G401.6 (cell line): Measurements from ENCODE around the gene ATF1.
"Not testable (repeated sequence)": the region's sequence is repeated elsewhere in the genome, so short reads cannot be mapped to it uniquely, and the experiment has no call there.

Experiments used
- FAIRE-seq: peaks from 2 replicates; lab custom pipeline; 2012; peaks lifted over from hg19 to GRCh38; lab: Jason Lieb, UNC

The ATF1 gene

GRCh38 chr12:50806176-50806575, 42.3 kb downstream of the ATF1 start:
- FAIRE-seq = no peak

GRCh38 chr12:50809131-50809530, 45.2 kb downstream of the ATF1 start:
- FAIRE-seq = not testable (repeated sequence)

DNA sequence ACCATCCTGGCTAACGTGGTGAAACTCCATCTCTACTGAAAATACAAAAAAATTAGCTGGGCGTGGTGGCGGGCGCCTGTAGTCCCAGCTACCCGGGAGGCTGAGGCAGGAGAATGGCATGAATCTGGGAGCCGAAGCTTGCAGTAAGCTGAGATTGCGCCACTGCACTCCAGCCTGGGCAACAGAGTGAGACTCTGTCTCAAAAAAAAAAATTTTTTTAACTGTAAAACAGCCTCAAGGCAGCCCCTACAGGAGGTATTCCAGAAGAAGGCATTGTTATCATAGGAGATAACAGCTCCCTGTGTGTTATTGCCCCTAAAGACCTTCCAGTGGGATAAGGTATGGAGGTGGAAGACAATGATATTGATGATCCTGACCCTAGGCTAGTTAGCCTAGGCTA, 51.0 kb downstream of the ATF1 start:
- FAIRE-seq = not testable (repeated sequence)

DNA sequence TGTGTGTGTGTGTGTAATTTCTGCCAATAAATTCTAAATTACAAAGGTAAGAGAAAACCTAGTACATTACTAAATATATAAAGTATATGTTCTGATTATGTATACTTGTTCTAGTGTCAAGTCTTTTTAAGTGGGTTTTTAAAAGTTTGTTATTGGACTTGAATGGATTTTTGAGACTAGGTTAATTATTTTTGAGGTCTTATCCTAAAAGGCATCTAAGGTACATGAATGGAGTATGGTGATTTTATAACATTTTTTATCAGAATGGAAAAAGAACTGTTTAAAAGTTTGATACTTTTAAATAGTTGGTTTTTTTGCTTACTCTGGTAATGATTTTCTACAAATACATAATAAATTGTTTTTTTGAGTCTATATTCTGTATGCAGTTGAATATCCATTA, 56.3 kb downstream of the ATF1 start:
- FAIRE-seq = no peak

- no peak for FAIRE-seq
Measured at GRCh38 chr12:50822082-50822481, 58.2 kb downstream of the ATF1 start.

DNA sequence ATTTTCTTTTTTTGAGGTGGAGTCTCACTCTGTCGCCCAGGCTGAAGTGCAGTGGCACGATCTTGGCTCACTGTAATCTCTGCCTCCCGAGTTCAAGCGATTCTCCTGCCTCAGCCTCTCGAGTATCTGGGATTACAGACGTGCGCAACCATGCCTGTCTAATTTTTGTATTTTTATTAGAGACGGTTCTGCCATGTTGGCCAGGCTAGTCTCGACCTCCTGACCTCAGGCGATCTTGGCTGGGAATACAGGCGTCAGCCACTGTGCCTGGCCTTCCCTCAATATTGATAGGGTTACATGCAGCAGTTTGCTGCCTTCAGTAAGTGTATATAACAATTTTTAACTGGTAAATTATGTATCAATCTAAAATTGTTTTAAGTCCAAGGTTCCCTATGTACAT, 59.8 kb downstream of the ATF1 start:
- not testable (repeated sequence) for FAIRE-seq

GRCh38 chr12:50824914-50825313, 61.0 kb downstream of the ATF1 start:
- FAIRE-seq = no peak

DNA sequence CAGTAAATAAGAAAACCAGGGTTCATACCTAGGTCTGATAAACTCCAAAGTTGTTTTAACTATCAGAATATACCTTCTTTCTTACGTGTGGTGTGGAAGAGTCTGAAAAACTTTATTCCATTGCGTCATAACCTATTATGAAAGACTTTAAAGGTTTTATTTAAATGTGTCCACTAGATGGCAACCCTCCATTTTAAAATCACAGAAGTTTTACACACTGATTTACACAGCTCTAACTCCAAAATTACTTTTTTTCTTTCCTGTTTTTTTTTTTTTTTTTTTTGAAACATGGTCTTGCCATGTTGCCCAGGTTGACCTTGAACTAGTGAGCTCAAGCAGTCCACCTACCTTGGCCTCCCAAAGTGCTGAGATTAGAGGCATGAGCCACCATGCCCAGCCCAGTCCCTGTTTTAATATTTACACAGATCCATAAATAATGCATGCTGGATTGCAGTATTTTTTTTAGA, 61.5 kb downstream of the ATF1 start:
- peak; percentile 97 for FAIRE-seq

GRCh38 chr12:50828121-50828520, 64.2 kb downstream of the ATF1 start:
- FAIRE-seq = no peak

DNA sequence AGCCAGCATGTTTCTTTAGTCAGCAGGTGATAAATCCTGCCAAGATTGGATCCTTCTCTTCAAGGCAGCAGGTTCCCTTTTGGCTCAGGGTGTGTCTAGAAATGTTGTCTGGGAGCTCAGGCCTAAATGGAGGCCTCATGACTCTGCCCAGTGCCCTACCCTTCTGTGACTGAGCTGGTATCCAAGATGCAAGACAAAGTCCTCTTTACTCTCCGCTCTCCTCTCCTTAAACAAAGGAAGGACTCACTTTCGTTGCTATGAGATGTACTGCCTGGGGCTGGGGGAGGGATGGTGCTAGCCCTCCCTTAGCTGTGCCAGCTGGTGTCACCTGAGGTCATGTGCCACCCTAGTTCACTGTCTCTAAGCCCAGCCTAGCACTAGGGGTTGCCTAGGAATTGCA, 65.0 kb downstream of the ATF1 start:
- no peak for FAIRE-seq

DNA sequence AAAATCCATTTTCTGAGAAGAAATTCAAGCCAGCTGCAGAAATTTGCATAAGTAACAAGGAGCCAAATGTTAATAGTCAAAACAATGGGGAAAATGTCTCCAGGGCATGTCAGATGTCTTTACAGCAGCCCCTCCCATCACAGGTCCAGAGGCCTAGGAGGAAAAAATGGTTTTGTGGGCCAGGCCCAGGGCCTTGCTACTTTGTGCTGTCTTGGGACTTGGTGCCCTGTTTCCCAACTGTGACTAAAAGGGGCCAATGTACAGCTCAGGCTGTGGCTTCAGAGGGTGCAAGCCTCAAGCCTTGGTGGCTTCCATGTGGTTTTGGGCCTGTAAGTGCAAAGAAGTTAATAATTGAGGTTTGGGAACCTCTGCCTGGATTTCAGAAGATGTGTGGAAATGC, 69.9 kb downstream of the ATF1 start:
- not testable (repeated sequence) for FAIRE-seq

GRCh38 chr12:50839042-50839441, 75.1 kb downstream of the ATF1 start:
- FAIRE-seq = no peak

DNA sequence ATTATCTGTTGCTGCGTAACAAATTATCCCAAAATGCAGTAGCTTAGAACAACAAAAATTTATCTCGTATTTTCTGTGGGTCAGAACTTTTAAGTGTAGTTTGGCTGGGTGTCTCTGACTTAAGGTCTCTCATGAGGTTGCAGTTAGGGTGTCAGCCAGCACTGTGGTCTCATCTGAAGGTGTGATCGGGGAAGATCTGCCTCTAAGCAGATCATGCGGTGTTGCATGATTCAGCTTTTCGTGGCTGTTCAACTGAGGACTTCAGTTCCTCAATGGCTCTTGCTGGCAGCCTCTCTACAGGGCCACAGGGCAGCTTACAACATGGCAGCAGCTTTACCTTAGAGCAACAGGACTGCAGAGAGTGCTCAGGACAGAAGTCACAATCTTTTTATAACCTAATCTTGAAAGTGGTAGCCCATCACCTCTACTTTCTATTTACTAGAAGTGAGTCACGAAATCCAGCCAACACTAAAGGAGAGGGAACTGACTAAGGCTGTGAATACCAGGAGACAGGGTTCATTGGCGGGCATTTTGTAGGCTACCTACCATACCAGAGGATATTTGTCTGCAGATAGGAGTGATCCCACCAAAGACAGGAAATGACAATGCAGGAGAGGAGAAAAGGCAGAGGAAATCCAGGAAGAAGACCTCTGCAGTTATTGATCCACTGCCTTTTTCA, 77.0 kb downstream of the ATF1 start:
- no peak for FAIRE-seq

DNA sequence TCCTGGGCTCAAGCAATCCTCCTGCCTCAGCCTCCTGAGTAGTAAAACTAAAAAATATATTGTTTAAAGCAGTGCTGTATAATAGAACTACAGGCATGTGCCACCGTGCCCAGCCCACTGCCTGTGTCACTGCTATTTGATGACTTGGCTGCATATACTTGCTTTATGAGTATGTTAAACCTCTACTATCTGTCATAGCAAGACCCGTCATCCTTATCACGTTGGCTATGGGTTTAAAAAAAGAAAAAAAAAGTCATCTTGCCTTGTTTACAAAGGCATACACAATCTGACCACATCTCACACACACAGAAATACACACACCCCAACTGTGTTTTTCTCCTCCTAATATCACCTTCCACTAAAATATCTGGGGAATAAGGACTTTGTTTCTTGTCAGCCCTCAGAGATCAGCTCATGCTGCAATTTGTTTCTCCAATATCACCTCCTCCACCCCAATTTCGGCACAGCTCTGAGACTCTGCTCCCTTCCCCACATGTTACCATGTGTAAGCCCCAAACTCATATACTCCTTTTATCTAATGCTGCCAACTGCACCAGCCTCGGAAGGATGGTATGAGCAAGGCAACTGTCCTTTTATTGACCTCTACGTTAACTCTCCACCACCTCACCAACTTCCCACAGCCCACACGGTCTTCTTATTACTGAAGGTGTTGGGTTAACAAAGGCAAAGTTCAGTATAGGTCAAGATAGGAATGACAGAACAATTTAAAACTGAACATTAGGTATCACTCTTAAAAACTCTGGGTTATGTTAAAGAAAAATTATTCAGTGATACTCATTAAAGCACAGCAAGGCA, 78.0 kb downstream of the ATF1 start:
- no peak for FAIRE-seq

GRCh38 chr12:50842637-50843493, 79.0 kb downstream of the ATF1 start, which contains the start of gene TMPRSS12:
TMPRSS12 (plus strand) TSS chr12:50842926; CDS start chr12:50842965, 39 bp downstream.
- no peak for FAIRE-seq

- FAIRE-seq = no peak
Measured at GRCh38 chr12:50845021-50845647, 81.2 kb downstream of the ATF1 start.

- FAIRE-seq = no peak
Measured at GRCh38 chr12:50848963-50849362, 85.1 kb downstream of the ATF1 start.

DNA sequence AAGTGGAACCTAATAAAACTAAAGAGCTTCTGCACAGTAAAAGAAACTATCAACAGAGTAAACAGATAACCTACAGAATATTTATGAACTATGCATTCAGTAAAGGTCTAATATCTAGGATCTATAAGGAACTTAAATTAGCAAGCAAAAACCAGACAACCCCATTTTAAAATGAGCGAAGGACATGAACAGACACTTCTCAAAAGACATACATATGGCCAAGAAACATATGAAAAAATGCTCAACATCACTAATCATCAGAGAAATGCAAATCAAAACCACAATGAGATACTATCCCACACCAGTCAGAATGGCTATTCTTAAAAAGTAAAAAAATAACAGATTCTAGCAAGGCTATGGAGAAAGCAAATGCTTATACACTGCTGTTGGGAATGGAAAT, 91.3 kb downstream of the ATF1 start:
- not testable (repeated sequence) for FAIRE-seq

DNA sequence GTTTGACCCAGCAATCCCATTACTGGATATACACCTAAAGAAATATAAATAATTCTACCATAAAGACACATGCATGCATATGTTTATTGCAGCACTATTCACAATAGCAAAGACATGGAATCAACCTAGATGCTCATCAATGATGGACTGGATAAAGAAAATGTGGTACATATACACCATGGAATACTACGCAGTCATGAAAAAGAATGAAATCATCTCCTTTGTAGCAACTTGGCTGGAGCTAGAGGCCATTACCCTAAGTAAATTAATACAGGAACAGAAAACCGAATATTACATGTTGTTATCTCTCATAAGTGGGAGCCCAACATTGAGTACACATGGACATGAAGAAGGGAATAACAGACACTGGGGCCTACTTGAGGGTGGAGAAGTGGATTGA, 91.8 kb downstream of the ATF1 start:
- FAIRE-seq = not testable (repeated sequence)

- no peak for FAIRE-seq
Measured at GRCh38 chr12:50859621-50860310, 95.9 kb downstream of the ATF1 start.

GRCh38 chr12:50862316-50862715, 98.4 kb downstream of the ATF1 start:
- FAIRE-seq = no peak
